Measurements from ENCODE around the gene SNAPIN.
"Not testable (repeated sequence)": the region's sequence is repeated elsewhere in the genome, so short reads cannot be mapped to it uniquely, and the experiment has no call there.

The SNAPIN gene

GRCh38 chr1:153670859-153671627, 12.5 kb downstream of the SNAPIN start, which contains the start of gene ILF2:
ILF2 (minus strand) TSS chr1:153670993; CDS start chr1:153670922, 71 bp downstream.
- POLR2A ChIA-PET, result interaction anchor here (0.8 to 3.0 kb wide), 7 partner anchors 12 to 113 kb away, joined by 3 to 20 read pairs (median 3); partner anchors contain the start of genes CHTOP, INTS3 and S100A13
- DNase-seq (ENCODE audit: extremely low spot score), result peak; percentile 99
- TF ChIP-seq NFRKB (IDR thresholded peaks at IDR 0.05), result peak; percentile 70
- TF ChIP-seq ELF4 (IDR thresholded peaks at IDR 0.05), result peak; percentile 17; the same call in 1 of the 2 replicates
- no peak for TF ChIP-seq SP1 (IDR thresholded peaks at IDR 0.05)
- peak; percentile 9; the same call in 1 of the 2 replicates for TF ChIP-seq CTBP1 (IDR thresholded peaks at IDR 0.05; ENCODE audit: borderline replicate concordance)
- no peak for TF ChIP-seq SUZ12 (IDR thresholded peaks at IDR 0.05)
- peak; percentile 64; the same call in 1 of the 2 replicates for TF ChIP-seq FOXM1 (IDR thresholded peaks at IDR 0.05; ENCODE audit: borderline replicate concordance)
- TF ChIP-seq PKNOX1 (IDR thresholded peaks at IDR 0.05), result peak; percentile 50; the same call in 1 of the 2 replicates
- no peak for TF ChIP-seq FOXK2 (IDR thresholded peaks at IDR 0.05)
- no peak for TF ChIP-seq LEF1 (IDR thresholded peaks at IDR 0.05; ENCODE audit: borderline replicate concordance)
- TF ChIP-seq ZNF384 (IDR thresholded peaks at IDR 0.05), result peak; percentile 80
- TF ChIP-seq HDGF (IDR thresholded peaks at IDR 0.05; ENCODE audit: borderline replicate concordance), result no peak
- TF ChIP-seq L3MBTL2 (conservative IDR thresholded peaks at IDR 0.05), result peak; percentile 90
- TF ChIP-seq ARNT (IDR thresholded peaks at IDR 0.05), result no peak; the same call in 1 of the 2 replicates
- peak; percentile 63; the same call in 1 of the 2 replicates for TF ChIP-seq TARDBP (IDR thresholded peaks at IDR 0.05)
- TF ChIP-seq FOXA1 (IDR thresholded peaks at IDR 0.05), result no peak
- TF ChIP-seq BHLHE40 (IDR thresholded peaks at IDR 0.05; ENCODE audit: borderline replicate concordance), result no peak
- CTCF ChIA-PET, result interaction anchor here (0.7 to 1.8 kb wide), 5 partner anchors 10 to 332 kb away, joined by 3 to 4 read pairs (median 4); no protein-coding TSS in a partner anchor

GRCh38 chr1:153671628-153672353, 13.3 kb downstream of the SNAPIN start:
- DNase-seq (ENCODE audit: extremely low spot score), result not testable (repeated sequence)
- TF ChIP-seq ZNF384 (IDR thresholded peaks at IDR 0.05), result peak; percentile 82
- ChIA-PET CTCF (interaction anchor here (0.6 to 1.8 kb wide), 10 partner anchors 9 to 333 kb away, joined by 3 to 9 read pairs (median 4); no protein-coding TSS in a partner anchor), POLR2A (interaction anchor here (0.7 to 3.0 kb wide), 14 partner anchors 12 to 323 kb away, joined by 3 to 20 read pairs (median 3); partner anchors contain the start of genes CHTOP, INTS3 and S100A13)

- ChIA-PET CTCF (no interaction called here), POLR2A (interaction anchor here (1.1 kb wide), 1 partner anchor 317 kb away, joined by 4 read pairs; the partner anchor contains the start of gene RPS27)
- no peak for DNase-seq (ENCODE audit: extremely low spot score)
- TF ChIP-seq FOXM1 (IDR thresholded peaks at IDR 0.05; ENCODE audit: borderline replicate concordance), result no peak
These were observed 15.0 kb downstream of the SNAPIN start for GRCh38 chr1:153673511-153673910.

DNA sequence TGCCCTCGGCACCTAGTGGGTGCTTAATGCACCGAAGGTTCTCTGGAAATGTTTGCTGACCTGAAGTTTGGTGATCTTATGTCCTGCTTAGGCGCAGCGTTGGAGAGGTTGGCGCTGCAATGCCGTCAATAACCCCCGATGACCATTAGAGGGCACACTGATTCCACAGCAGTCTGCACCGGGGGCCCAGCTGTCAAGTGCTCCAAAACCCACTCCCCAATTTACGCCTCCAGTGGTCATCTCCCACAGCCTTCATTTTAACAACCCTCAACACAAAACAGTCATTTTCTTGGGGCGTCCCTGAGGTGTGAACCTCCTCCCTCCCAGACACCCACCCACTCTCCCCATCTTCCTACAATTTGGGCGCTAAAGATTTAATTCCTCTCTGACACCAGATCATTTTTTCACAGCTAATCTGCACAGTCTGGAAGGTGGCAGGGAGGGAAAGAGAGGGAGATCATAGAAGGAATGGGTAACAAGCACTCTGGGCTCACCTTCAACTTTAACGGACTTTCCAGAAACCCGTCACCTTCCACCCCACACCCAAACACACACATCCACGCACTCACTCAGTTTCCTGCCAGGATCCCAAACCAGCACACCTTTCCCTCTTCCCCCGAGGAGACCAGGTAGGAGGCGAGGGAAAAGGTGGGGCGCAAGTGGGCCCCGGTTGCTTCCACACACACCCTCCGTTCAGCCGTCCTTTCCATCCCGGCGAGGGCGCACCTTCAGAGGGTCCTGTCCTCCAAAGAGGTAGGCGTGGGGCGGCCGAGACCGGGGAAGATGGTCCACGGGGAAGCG, 19.4 kb downstream of the SNAPIN start:
- ChIA-PET CTCF (interaction anchor here (0.9 to 1.9 kb wide), 6 partner anchors 51 to 325 kb away, joined by 3 to 12 read pairs (median 4); partner anchors contain the start of genes RAB13 and S100A13), POLR2A (interaction anchor here (0.8 to 1.2 kb wide), 3 partner anchors 50 to 312 kb away, joined by 3 to 7 read pairs (median 6); partner anchors contain the start of gene INTS3)
- DNase-seq (ENCODE audit: extremely low spot score), result peak; percentile 77
- TF ChIP-seq LEF1 (IDR thresholded peaks at IDR 0.05; ENCODE audit: borderline replicate concordance) (no peak), SP1 (IDR thresholded peaks at IDR 0.05) (no peak), L3MBTL2 (conservative IDR thresholded peaks at IDR 0.05) (no peak), SUZ12 (IDR thresholded peaks at IDR 0.05) (no peak), CTBP1 (IDR thresholded peaks at IDR 0.05; ENCODE audit: borderline replicate concordance) (no peak)

- CTCF ChIA-PET, result interaction anchor here (1.1 to 1.9 kb wide), 3 partner anchors 70 to 308 kb away, joined by 3 to 12 read pairs (median 4); partner anchors contain the start of gene RAB13
- TF ChIP-seq ELF4 (IDR thresholded peaks at IDR 0.05) (no peak), L3MBTL2 (conservative IDR thresholded peaks at IDR 0.05) (peak; percentile 57; the same call in 1 of the 2 replicates)
- DNase-seq (ENCODE audit: extremely low spot score), result no peak
- POLR2A ChIA-PET, result interaction anchor here (0.8 to 1.2 kb wide), 2 partner anchors 105 to 312 kb away, joined by 3 to 6 read pairs; no protein-coding TSS in a partner anchor
These were observed 20.2 kb downstream of the SNAPIN start, which contains the start of gene NPR1 for GRCh38 chr1:153678519-153679336. NPR1 (plus strand) TSS chr1:153678688; CDS start chr1:153679109, 421 bp downstream.

Data from HEK293T (cell line).